Stimulated activated CD8-positive, alpha-beta memory T cell treated with anti-CD3 and anti-CD28 coated beads, Interleukin-12 subunit alpha, Interleukin-12 subunit beta, amount 100 ng/mL, for 1 hour (primary cell): ENCODE results near the gene PHF11.

Experiments
- DNase-seq: peaks from one replicate; pipeline ENCODE4 v3.0.0-alpha.2; 2020; ENCODE audit warnings: low read depth

Gene PHF11

DNA sequence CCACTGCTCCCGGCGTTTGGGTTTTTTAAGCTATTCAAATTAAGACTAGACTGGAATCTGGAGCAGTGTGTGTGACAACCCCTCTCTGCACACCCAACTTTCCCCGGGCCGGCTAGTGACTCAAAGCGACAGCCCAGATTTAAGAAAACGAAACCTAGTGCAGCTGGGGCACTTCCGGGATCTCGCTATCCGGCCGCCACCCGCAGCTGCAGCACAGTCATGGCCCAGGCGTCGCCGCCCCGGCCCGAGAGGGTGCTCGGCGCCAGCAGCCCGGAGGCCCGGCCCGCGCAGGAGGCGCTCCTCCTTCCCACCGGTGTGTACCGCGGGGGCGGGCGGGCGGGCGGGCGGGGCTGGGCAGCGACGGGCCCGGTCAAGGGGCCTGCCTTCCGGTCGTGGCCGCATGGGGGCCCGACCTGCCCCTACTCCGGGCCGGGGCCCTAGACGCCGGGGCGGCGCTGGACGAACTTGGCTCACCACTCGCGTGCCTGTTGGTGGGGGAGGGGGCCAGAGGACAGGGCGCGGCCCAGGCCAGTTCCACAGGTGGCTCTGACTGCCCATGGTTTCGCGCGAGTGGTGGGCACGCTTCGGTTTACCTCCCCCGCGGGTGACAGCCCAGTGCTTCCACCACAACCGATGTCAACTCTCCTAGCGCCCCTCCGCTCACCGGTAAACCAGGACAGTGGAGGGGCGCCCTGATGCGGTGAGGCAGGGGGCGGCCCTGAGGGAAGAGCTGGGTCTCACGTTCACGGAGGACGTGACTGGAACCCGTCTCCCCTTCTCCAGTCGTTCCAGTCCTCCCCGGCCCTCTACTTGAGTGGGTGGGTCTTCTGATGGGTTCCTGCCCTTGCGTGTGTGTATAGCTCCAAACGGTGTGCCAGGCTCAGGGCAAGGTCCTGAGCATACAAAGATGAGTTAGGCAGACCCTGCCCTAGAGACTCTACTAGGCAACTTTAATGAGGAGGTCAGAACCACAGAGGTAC lies at the start of gene PHF11:
PHF11 (plus strand) TSS at position 171 of the 980 bp plus-strand sequence; CDS start at position 220, 49 bp downstream.
- peak; percentile 73 for DNase-seq

GRCh38 chr13:49446473-49446872 lies 49.3 kb upstream of the PHF11 start:
- DNase-seq = no peak

- no peak for DNase-seq
Measured at GRCh38 chr13:49448753-49449152, 47.0 kb upstream of the PHF11 start.

DNA sequence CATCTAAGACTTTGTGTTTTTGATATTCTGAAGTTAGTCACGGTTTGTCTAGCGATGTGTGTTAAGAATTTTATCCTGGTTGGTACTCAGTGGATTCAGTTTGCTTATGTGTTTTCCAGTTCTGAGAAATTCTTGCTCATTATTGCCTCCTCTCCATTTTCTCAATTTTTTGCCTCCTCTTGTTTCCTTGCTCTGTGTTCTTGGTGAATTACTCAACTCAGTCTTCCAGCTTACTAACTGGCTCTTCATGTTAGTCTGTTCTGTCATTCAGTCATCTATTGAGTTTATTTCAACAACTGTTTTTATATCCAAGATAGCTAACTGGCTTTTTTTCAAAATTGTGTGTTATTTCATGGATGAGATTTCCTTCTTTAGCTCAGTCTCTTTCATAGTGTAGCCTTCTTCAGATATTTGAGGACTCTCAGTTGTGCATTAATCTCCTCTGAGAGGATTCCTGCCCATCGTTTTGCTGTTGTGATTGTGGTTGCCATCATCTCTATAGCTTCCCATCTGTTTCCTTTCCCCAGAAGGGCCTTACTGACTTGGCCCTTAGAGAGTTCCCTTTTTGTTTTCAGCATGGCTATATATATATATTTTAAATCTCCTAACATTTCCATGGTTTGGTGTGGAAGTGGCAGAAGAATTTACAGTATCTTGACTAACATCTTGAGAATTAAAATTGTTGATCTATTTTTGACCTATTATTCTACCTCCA lies 45.5 kb upstream of the PHF11 start:
- DNase-seq = no peak

DNA sequence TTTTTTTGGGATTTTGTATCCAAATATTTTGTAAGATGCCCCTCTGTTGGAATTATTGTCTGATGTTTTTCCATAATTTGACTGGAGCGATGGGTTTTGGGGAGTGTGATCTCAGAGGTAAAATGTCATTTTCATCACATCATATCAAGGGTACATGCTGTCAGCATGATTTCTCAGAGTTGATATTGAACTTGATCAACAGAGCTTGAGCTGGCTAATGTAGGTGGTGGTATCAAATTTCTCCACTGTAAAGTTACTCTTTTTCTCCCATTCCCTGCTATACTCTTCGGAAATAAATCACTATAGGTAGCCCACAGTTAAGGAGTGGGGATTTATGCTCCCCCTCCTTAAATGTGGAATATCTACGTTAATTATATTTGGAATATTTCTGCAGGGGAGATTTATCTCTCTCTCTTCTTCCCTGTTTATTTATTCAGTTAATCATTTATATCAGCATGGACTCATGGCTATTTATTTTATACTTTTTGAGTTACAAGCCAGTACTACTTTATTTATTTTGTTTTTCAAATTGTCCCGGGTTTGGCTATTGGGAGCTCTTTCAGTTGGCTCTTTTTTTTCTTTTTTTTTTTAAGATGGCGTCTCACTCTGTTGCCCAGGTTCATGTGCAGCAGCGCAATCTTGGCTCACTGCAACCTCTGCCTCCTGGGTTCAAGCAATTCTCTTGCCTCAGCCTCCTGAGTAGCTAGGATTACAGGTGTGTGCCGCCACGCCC lies 42.9 kb upstream of the PHF11 start:
- DNase-seq = no peak

GRCh38 chr13:49453465-49453864 lies 42.3 kb upstream of the PHF11 start:
- DNase-seq = no peak

DNA sequence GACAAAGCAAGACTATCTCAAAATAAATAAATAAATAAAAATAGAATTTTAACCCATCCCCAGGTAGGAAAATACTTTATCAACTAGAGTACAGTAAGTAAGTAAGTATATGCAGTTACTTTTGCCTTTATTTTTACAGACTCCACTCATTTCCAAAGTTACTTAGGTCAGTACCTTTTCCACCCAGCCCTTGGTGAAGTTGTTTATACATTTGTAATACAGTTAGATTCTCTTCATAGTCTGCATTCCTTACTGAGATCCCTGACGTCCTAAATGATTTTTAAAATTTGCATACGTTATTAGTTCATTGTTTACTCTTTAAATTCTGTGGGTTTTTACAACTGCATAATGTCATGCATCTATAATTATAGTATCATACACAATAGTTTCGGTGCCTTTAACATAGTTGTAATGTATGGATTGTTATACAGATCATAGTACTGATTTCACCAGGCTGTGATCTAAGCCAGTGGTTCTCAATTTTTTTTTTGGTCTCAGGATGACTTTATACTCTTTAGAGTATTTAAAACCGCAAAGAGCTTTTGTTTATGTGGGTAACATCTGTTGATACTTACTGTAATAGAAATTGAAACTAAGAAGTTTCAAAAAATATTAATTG lies 41.3 kb upstream of the PHF11 start:
- DNase-seq = no peak

GRCh38 chr13:49455007-49455398 lies 40.8 kb upstream of the PHF11 start:
- DNase-seq = no peak

- no peak for DNase-seq
Measured at GRCh38 chr13:49456156-49456555, 39.6 kb upstream of the PHF11 start.

GRCh38 chr13:49457221-49457620 lies 38.5 kb upstream of the PHF11 start:
- DNase-seq = no peak

DNA sequence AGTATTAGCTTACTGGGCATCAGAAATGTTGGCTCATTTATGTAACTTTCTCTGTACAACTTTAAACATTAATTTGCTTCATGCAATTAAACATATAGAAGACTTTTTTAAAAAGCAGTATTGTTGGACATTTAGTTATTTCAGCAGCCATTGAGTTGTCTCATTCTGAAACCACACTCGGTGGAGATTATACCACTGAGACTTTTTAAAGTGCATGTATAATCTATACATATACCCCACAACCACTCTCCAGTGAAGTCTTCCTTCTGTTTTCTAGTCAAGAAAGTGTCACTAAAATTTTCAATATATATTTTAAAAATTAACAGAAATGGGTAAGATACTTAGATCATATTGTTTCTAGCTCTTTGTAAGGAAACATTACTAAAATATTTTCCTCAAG lies 36.2 kb upstream of the PHF11 start:
- no peak for DNase-seq

- DNase-seq = no peak
Measured at GRCh38 chr13:49464085-49464484, 31.7 kb upstream of the PHF11 start.

- DNase-seq = no peak
Measured at GRCh38 chr13:49464621-49465325, 31.0 kb upstream of the PHF11 start.

DNA sequence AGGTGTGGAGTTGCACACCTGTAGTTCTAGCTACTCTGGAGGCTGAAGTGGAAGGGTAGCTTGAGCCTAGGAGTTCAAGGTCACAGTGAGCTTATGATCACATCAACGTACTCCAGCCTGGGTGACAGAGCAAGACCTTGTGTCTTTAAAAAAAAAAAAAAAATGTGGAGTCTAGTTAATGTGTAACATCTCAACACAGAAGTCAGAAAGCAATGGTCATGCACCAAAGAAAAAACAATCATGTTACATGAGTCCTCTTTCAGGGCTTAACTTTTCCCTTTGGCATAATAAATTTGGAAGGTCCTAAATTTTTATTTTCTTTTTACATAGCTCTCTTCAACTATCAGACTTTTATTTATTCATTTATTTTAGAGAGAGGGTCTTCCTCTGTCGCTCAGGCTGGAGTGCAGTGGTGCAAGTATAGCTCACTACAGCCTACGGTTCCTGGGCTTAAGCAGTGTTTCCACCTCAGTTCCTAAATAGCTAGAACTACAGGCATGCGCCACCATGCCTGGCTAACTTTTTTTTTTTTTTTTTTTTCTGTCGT lies 29.4 kb upstream of the PHF11 start:
- no peak for DNase-seq

GRCh38 chr13:49472186-49472585 lies 23.6 kb upstream of the PHF11 start:
- DNase-seq = no peak

DNA sequence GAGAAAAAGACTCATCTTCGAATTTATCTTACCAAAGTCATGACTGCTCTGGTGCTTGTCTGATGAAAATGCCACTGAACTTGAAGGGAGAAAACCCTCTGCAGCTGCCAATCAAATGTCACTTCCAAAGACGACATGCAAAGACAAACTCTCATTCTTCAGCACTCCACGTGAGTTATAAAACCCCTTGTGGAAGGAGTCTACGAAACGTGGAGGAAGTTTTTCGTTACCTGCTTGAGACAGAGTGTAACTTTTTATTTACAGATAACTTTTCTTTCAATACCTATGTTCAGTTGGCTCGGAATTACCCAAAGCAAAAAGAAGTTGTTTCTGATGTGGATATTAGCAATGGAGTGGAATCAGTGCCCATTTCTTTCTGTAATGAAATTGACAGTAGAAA lies 19.2 kb upstream of the PHF11 start:
- no peak for DNase-seq

DNA sequence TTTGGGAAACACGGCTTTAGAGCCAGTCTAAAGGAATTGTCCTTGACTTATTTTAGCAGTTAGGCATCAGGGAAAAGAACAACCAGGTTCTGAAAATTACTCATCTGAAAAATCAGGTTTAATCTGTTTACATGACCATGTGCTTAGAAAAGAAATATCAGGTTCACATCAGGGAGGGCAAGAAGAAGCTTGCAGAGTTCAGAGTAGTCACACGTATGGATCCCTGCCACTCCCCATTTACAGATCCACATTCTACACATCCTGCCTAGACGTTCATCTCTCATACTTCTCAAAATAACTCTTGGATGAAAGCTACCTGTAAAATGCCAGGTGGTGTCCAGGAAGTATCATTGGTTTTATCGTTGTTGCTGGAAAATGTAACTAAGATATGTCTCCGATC lies 14.0 kb upstream of the PHF11 start:
- DNase-seq = no peak

DNA sequence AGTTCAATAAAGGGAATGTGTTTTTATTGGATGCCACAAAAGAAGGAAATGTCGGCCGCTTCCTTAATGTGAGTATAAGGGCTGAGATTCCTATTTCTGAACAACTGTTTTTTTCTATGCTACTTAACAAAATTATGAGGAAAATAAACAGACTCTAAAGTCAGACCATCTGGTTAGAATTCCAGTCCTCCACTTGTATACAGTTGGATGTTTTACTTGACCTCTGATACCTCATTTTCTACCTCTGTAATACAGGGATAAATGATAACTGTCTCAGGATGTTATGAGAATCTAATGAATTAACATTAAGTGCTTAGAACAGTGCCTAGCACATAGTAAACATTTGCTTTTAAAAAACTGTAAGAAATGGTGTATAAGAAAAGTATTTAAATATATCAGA lies 7.2 kb upstream of the PHF11 start:
- DNase-seq = no peak

GRCh38 chr13:49494645-49495044 lies 1.1 kb upstream of the PHF11 start:
- DNase-seq = no peak

GRCh38 chr13:49496837-49497236 lies 1.1 kb downstream of the PHF11 start:
- DNase-seq = peak; percentile 33

DNA sequence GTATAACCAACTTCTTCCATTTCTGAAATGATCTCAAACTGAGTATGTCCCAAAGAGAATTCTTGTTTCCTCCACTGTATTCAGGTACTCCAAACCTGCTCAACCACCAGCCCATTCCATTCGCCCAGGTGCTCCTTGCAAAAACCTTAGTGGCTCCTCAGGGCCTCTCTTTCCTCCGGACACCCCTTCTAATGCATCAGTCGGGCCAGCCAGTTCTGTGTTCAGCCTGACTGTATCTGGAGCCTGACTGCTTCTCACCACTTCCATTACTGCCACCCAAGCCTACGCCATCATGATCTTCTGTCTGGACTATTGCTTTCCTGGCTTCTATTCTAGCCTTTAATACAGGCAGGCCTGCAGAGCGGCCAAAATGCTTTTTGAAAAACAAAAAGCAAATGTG lies 1.5 kb downstream of the PHF11 start:
- no peak for DNase-seq
